NB4 (cell line): ENCODE measurements around the gene SLCO4A1.

ENCODE experiments used
- DNase-seq: peaks from one replicate; pipeline ENCODE4 v3.0.0; 2010; ENCODE audit warnings: low read depth
- H3K4me3 ChIP-seq: one replicate; pipeline ENCODE4 v1.5.1; 2011; ENCODE audit warnings: mild to moderate bottlenecking, low read depth, low read length, moderate library complexity
- CTCF ChIP-seq: IDR thresholded peaks from one replicate; pipeline ENCODE4 v1.5.1; 2012; ENCODE audit warnings: low read depth, low read length
- MAX ChIP-seq: IDR thresholded peaks from 2 replicates; pipeline ENCODE4 v1.6.1; 2011; ENCODE audit warnings: low read depth, low read length
- MYC ChIP-seq: IDR thresholded peaks from 2 replicates; pipeline ENCODE4 v1.6.1; 2011; ENCODE audit warnings: low read depth, low read length
- POLR2A ChIP-seq: IDR thresholded peaks from 2 replicates; pipeline ENCODE4 v1.6.1; 2011; ENCODE audit warnings: mild to moderate bottlenecking; ENCODE audit not compliant: insufficient read length; ENCODE audit errors: extremely low read depth

The SLCO4A1 gene, protein sequence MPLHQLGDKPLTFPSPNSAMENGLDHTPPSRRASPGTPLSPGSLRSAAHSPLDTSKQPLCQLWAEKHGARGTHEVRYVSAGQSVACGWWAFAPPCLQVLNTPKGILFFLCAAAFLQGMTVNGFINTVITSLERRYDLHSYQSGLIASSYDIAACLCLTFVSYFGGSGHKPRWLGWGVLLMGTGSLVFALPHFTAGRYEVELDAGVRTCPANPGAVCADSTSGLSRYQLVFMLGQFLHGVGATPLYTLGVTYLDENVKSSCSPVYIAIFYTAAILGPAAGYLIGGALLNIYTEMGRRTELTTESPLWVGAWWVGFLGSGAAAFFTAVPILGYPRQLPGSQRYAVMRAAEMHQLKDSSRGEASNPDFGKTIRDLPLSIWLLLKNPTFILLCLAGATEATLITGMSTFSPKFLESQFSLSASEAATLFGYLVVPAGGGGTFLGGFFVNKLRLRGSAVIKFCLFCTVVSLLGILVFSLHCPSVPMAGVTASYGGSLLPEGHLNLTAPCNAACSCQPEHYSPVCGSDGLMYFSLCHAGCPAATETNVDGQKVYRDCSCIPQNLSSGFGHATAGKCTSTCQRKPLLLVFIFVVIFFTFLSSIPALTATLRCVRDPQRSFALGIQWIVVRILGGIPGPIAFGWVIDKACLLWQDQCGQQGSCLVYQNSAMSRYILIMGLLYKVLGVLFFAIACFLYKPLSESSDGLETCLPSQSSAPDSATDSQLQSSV

DNA sequence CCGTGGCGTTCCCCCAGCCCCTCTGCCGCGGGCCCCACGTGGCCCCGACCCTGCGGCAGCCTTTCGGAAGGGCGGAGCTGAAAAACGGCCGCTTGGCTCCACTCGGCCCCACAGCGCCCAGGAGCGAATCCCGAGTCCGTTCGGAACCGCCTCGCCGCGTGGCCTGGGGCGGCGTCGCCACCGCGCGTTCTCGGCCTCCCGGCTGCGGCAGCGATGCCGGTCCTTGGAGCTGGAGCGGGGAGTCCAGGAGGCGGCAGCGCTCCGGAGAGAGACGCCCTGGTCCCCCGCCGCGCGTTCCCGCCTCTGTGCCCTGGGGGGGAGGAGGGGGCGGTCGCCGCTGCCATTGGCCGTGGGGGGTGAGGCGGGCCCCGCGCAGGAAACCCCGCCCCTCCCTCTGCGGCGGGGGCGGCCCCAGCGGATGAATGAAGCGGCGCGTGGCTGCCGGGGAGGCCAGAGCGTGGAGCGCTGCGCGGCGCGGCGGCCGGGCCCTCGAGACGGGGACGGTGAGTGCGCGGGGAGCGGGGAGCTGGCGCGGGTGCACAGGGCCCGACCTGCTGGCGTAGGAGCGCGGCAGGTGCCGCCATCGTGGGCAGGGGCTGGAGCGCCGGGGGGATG lies at the start of gene SLCO4A1:
TSS of gene SLCO4A1 (plus strand) at position 453 of the 615 bp plus-strand sequence. CDS start 13,952 bp downstream, outside the sequence.
- peak; percentile 95 for DNase-seq
- H3K4me3 ChIP-seq, result peak within 1 kb of the TSS; percentile 78
- TF ChIP-seq MYC (peak; percentile 38), MAX (peak; percentile 72), CTCF (no peak), POLR2A (peak; percentile 84)

DNA sequence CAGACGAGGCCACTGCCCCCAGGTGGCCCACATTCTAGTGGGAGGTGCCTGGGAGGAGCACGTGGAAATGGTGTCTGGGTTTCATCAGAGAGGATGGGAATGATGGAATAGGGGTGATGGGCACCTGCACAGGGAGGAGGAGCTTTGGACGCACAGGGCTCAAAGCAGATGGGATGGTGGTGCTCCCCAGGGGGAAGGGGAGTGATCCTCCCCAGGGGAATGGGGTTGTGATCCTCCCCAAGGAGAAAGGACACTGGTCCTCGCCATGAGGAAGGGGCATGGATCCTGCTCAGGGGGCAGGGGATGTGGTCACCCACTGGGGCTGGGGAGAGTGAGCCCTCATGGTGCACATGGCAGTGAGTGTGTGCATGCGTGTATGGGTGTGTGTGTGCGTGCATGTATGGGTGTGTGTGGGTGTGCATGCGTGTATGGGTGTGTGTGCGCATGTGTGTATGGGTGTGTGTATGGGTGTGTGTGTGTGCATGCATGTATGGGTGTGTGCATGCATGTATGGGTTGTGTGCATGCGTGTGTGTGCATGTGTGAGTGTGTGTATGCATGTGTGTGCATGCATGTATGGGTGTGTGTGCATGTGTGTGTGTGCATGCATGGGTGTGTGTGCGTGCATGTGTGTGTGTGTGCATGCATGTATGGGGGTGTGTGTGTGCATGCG lies 49.7 kb upstream of the SLCO4A1 start:
- H3K4me3 ChIP-seq, result no peak overlapping the region
- TF ChIP-seq POLR2A, result no peak
- TF ChIP-seq CTCF, result no peak
- no peak for TF ChIP-seq MAX
- TF ChIP-seq MYC, result no peak
- DNase-seq, result no peak

DNA sequence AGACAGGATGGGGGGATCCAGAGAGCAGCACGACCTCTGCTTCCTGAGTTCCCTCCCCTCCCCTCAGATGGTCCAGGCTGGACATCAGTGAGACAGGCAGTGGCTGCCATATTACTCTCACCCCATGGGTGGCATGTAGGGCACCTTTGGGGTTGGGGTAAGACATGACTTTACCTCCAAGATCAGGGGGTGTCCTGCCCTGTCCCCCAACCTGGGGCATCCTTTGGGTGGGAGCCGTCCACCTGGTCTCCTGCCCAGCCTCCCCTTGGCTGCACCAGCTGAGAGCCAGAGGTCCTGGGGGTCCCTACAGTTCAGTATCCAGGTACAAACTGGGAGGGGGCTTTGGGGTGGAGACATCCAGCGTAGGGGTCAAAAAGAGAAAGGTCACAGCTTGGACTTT lies 48.7 kb upstream of the SLCO4A1 start:
- DNase-seq, result no peak
- no peak for TF ChIP-seq CTCF
- no peak for TF ChIP-seq POLR2A
- no peak for TF ChIP-seq MYC
- no peak for TF ChIP-seq MAX
- H3K4me3 ChIP-seq, result no peak overlapping the region

DNA sequence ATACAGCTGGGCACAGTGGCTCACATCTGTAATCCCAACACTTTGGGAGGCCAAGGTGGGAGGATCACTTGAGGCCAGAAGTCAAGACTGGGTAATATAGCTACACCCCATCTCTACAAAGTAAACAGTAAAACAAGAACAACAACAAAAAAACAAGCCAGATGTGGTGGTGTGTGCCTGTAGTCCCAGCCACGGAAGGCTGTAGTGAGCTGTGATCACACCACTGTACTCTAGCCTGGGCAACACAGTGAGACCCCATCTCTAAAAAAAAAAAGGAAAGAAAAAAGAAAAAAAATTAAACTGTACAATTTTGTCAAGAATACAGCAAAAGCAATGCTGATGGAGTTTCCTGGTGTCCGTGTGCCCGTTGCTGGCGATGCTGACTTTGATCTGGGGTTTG lies 47.2 kb upstream of the SLCO4A1 start:
- no peak for TF ChIP-seq CTCF
- TF ChIP-seq MAX, result no peak
- no peak for TF ChIP-seq POLR2A
- TF ChIP-seq MYC, result no peak
- no peak overlapping the region for H3K4me3 ChIP-seq
- no peak for DNase-seq

DNA sequence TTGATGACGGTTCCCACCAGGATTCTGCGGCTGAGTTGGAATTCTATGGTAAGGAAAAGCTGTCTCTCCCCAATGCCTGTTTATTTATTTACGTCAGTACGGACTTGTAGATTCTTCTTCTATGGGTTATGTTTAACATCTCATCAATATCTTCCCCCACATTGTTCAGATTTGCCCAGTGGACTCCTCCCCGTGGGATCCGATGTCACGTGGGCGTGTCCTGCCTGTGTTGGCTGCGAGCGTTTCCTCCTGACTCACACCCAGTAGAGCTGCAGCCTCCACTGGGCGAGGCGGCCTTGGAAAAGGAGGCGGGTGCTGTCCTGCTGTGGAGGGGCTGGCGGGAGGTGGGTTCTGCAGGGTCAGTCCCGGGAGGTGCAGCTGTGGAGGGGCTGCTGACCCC lies 46.8 kb upstream of the SLCO4A1 start:
- no peak overlapping the region for H3K4me3 ChIP-seq
- TF ChIP-seq MYC (no peak), POLR2A (no peak), CTCF (no peak), MAX (no peak)
- DNase-seq, result peak; percentile 34
